Measurements from ENCODE around the gene DISC1. TPM values are rescaled to one million over a fixed set of nuclear protein-coding genes. Genes with fewer than 3 reads are reported as not detected.

The DISC1 gene
- total RNA-seq, 2 experiments from 2014 or later: 4.8 to 5.0 TPM

GRCh38 chr1:231827337-231828105 lies 200.9 kb downstream of the DISC1 start:
- Mint-ChIP-seq H3K4me1 (ENCODE audit: low read depth) (no peaks in the 10 kb centered on the region), H3K4me3 (no peak overlapping the region), H3K9me3 (no peaks in the 10 kb centered on the region), H3K36me3 (ENCODE audit: low read depth) (peaks cover 8% of the 10 kb centered on the region), H3K27ac (no peak overlapping the region), H3K27me3 (ENCODE audit: low read depth) (no peaks in the 10 kb centered on the region)
- CTCF ChIA-PET: no interaction called here
- intact Hi-C loops (cut with micrococcal nuclease): no loop called here
- no peak for DNase-seq

- H3K9me3 Mint-ChIP-seq: no peaks in the 10 kb centered on the region
- peaks cover 6% of the 10 kb centered on the region for H3K36me3 Mint-ChIP-seq (ENCODE audit: low read depth)
- no peak overlapping the region for H3K27ac Mint-ChIP-seq
- H3K27me3 Mint-ChIP-seq (ENCODE audit: low read depth): no peaks in the 10 kb centered on the region
- no peak for DNase-seq
- CTCF ChIA-PET: no interaction called here
- no peak overlapping the region for H3K4me3 Mint-ChIP-seq
- intact Hi-C loops (cut with micrococcal nuclease): no loop called here
- no peaks in the 10 kb centered on the region for H3K4me1 Mint-ChIP-seq (ENCODE audit: low read depth)
Measured at GRCh38 chr1:231828182-231828920, 201.8 kb downstream of the DISC1 start.

DNA sequence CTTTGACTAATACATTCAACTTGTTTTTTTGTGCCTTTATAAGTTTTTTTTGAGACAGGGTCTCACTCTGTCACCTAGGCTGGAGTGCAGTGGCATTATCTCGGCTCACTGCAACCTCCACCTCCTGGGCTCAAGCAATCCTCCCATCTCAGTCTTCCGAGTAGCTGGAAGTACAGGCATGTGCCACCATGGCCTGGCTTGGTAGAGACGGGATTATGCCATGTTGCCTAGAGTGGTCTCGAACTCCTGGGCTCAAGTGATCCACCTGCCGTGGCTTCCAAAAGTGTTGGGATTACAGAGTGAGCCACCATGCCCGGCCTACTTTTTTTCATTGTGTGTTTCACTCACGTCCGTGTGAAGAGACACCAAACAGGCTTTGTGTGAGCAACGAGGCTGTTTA lies 202.7 kb downstream of the DISC1 start:
- H3K4me3 Mint-ChIP-seq: no peak overlapping the region
- H3K27me3 Mint-ChIP-seq (ENCODE audit: low read depth): no peaks in the 10 kb centered on the region
- no peak for DNase-seq
- no peak overlapping the region for H3K27ac Mint-ChIP-seq
- H3K9me3 Mint-ChIP-seq: no peaks in the 10 kb centered on the region
- no peaks in the 10 kb centered on the region for H3K4me1 Mint-ChIP-seq (ENCODE audit: low read depth)
- CTCF ChIA-PET: no interaction called here
- intact Hi-C loops (cut with micrococcal nuclease): no loop called here
- H3K36me3 Mint-ChIP-seq (ENCODE audit: low read depth): peaks cover 5% of the 10 kb centered on the region

DNA sequence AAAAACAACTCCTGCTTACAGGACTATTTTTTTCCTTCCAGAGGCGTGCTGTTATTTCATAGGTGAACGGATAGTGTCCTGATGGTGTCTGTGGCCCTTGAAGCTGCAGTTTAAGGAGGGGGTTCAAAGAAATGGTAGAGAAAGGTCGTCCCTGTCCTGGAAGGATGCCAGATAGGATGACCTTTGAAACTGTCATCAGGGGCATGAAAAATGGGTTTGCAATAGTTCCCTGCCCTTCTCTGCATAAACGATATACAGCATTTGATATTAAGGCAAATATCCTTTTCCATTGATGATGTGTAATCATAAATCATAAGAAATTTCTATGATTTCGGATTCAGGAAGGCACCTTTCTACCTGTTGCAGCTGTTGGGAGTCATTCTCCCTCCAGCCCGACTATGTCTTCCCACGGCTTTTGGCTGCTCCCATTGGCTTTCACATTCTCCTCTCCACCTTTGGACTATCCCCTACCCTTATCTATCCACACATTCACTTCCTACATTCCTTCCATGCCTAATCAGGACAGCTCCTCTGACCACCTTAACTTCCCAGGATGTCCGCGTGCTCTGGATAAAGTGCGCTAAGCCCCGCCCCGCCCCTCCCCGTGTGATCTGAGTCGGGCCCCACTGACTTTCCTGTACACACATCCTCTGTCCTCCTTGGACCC lies 209.8 kb downstream of the DISC1 start:
- H3K9me3 Mint-ChIP-seq: no peaks in the 10 kb centered on the region
- no peaks in the 10 kb centered on the region for H3K4me1 Mint-ChIP-seq (ENCODE audit: low read depth)
- intact Hi-C loops (cut with micrococcal nuclease): no loop called here
- no peak overlapping the region for H3K4me3 Mint-ChIP-seq
- CTCF ChIA-PET: no interaction called here
- no peaks in the 10 kb centered on the region for H3K36me3 Mint-ChIP-seq (ENCODE audit: low read depth)
- no peak for DNase-seq
- H3K27ac Mint-ChIP-seq: no peak overlapping the region
- no peaks in the 10 kb centered on the region for H3K27me3 Mint-ChIP-seq (ENCODE audit: low read depth)

DNA sequence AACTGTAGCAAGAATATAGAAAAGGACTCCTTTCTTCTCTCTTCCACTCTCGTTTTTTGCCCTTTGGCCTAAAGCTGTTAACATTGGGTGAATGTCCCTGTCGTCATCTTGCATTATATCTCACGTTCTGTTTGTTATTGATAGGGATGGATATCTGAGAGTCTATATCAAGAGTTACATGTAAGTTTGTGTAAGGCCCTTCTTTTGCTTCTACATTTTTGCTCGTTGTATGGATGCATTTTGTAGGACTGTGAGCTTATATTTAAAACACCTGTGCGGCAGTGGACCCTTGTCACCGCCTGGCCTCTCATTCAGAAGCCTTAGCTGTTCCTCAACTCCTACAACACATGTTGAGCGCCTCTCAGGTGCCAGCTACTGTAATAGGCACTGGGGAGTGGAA lies 211.9 kb downstream of the DISC1 start:
- Mint-ChIP-seq H3K9me3 (no peaks in the 10 kb centered on the region), H3K27ac (no peak overlapping the region), H3K36me3 (ENCODE audit: low read depth) (no peaks in the 10 kb centered on the region), H3K4me3 (no peak overlapping the region), H3K27me3 (ENCODE audit: low read depth) (no peaks in the 10 kb centered on the region), H3K4me1 (ENCODE audit: low read depth) (peaks cover 3% of the 10 kb centered on the region)
- intact Hi-C loops (cut with micrococcal nuclease): no loop called here
- no peak for DNase-seq
- CTCF ChIA-PET: no interaction called here

- DNase-seq: no peak
- CTCF ChIA-PET: interaction anchor here (0.9 kb wide), 2 partner anchors 29 to 84 kb away, joined by 3 to 5 read pairs; no protein-coding TSS in a partner anchor
- peaks cover 8% of the 10 kb centered on the region for H3K4me1 Mint-ChIP-seq (ENCODE audit: low read depth)
- intact Hi-C loops (cut with micrococcal nuclease): no loop called here
- H3K27me3 Mint-ChIP-seq (ENCODE audit: low read depth): no peaks in the 10 kb centered on the region
- H3K9me3 Mint-ChIP-seq: no peaks in the 10 kb centered on the region
- H3K27ac Mint-ChIP-seq: no peak overlapping the region
- H3K4me3 Mint-ChIP-seq: no peak overlapping the region
- no peaks in the 10 kb centered on the region for H3K36me3 Mint-ChIP-seq (ENCODE audit: low read depth)
Measured at GRCh38 chr1:231839999-231840398, 213.4 kb downstream of the DISC1 start.

DNA sequence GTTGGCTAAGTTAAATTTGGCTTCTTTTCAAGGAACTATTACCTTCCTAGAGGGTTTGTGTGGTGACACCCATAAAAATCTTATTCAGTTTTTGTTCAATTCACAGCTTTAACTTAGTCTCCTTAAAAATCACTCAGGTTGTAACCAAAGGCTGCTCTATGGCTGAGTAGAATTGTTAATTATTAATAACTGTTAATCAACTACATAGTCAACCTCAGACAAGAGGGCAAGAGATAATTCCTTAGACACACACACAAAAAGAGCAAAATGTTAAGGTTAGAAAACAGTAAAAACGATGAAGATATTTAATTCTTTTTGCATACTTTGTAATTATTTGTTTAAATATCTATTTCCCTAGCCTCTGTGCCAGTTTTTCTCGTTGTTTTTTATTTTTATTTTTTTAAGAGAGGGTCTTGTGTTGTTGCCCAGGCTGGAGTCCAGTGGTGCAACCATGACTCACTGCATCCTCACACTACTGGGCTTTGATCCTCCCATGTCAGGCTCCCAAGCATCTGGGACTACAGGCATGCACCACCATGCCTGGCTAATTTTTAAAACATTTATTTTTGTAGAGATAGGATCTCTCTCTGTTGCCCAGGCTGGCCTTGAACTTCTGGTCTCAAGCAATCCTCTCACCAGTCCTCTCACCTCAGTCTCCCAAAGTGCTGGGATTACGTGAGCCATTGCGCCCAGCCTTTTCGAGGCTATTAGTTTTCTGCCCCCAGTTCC lies 215.2 kb downstream of the DISC1 start:
- Mint-ChIP-seq H3K36me3 (ENCODE audit: low read depth) (peaks cover 1% of the 10 kb centered on the region), H3K4me1 (ENCODE audit: low read depth) (peaks cover 12% of the 10 kb centered on the region), H3K27ac (no peak overlapping the region), H3K27me3 (ENCODE audit: low read depth) (no peaks in the 10 kb centered on the region), H3K4me3 (no peak overlapping the region), H3K9me3 (no peaks in the 10 kb centered on the region)
- DNase-seq: no peak
- CTCF ChIA-PET: no interaction called here
- intact Hi-C loops (cut with micrococcal nuclease): no loop called here

DNA sequence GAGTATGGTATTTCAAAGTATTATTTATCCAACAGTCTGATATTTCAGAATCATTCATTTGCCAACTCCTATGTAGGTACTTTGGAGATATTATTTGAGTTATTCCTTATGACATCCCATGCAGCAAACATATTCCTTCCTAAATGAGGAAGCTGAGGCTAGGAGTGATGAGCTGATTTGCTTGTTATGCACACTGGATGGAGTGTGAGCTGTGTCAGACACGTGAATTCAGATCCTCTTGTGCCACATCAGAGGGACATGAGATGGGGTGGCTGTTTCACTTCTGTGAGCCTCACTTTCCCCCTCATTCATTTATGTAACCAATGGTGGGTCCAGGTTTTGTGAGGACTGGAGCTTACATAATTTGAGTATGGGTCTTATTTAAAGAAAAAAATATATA lies 215.9 kb downstream of the DISC1 start:
- H3K9me3 Mint-ChIP-seq: no peaks in the 10 kb centered on the region
- H3K4me3 Mint-ChIP-seq: no peak overlapping the region
- no peaks in the 10 kb centered on the region for H3K27me3 Mint-ChIP-seq (ENCODE audit: low read depth)
- no peak overlapping the region for H3K27ac Mint-ChIP-seq
- peaks cover 1% of the 10 kb centered on the region for H3K36me3 Mint-ChIP-seq (ENCODE audit: low read depth)
- H3K4me1 Mint-ChIP-seq (ENCODE audit: low read depth): peaks cover 12% of the 10 kb centered on the region
- CTCF ChIA-PET: interaction anchor here (0.7 kb wide), 1 partner anchor 294 kb away, joined by 3 read pairs; no protein-coding TSS in a partner anchor
- no peak for DNase-seq
- intact Hi-C loops (cut with micrococcal nuclease): no loop called here

GRCh38 chr1:231844986-231845502 lies 218.5 kb downstream of the DISC1 start:
- H3K27ac Mint-ChIP-seq: no peak overlapping the region
- peaks cover 1% of the 10 kb centered on the region for H3K36me3 Mint-ChIP-seq (ENCODE audit: low read depth)
- no peaks in the 10 kb centered on the region for H3K27me3 Mint-ChIP-seq (ENCODE audit: low read depth)
- intact Hi-C loops (cut with micrococcal nuclease): no loop called here
- DNase-seq: no peak
- CTCF ChIA-PET: no interaction called here
- peaks cover 12% of the 10 kb centered on the region for H3K4me1 Mint-ChIP-seq (ENCODE audit: low read depth)
- no peaks in the 10 kb centered on the region for H3K9me3 Mint-ChIP-seq
- no peak overlapping the region for H3K4me3 Mint-ChIP-seq

GRCh38 chr1:231847612-231848397 lies 221.2 kb downstream of the DISC1 start:
- no peak for DNase-seq
- Mint-ChIP-seq H3K27me3 (ENCODE audit: low read depth) (no peaks in the 10 kb centered on the region), H3K4me3 (no peak overlapping the region), H3K27ac (no peak overlapping the region), H3K4me1 (ENCODE audit: low read depth) (peaks cover 11% of the 10 kb centered on the region), H3K36me3 (ENCODE audit: low read depth) (peaks cover 1% of the 10 kb centered on the region), H3K9me3 (no peaks in the 10 kb centered on the region)
- intact Hi-C loops (cut with micrococcal nuclease): no loop called here
- CTCF ChIA-PET: interaction anchor here (1.3 kb wide), 1 partner anchor 83 kb away, joined by 3 read pairs; no protein-coding TSS in a partner anchor

DNA sequence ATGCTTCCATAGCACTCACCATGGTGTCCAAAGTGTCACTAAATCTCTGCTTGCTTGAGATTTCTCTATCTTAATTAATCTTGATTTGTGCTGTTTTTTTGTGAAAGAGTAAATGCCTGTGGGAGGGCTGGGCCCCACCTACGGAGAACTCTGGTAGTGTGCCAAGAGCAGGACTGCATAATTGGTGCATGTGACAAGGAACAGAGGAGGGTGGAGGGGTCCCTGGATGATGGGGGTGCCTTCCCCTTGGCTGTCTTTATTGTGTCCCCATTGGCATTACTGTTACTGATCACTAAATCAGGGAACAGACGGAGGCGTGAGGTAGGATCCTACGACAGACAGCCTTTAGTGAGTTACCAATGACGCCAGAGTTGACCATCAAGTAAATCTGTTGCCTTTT lies 223.4 kb downstream of the DISC1 start:
- intact Hi-C loops (cut with micrococcal nuclease): no loop called here
- no peak overlapping the region for H3K27ac Mint-ChIP-seq
- H3K4me1 Mint-ChIP-seq (ENCODE audit: low read depth): peaks cover 4% of the 10 kb centered on the region
- CTCF ChIA-PET: no interaction called here
- H3K27me3 Mint-ChIP-seq (ENCODE audit: low read depth): no peaks in the 10 kb centered on the region
- no peak for DNase-seq
- H3K36me3 Mint-ChIP-seq (ENCODE audit: low read depth): peaks cover 1% of the 10 kb centered on the region
- no peaks in the 10 kb centered on the region for H3K9me3 Mint-ChIP-seq
- no peak overlapping the region for H3K4me3 Mint-ChIP-seq
